Spinal cord (tissue), 10 donors: ENCODE results near the gene COQ4. TPM values are rescaled to one million over a fixed set of nuclear protein-coding genes. Genes with fewer than 3 reads are reported as not detected.

ENCODE experiments used
- DNase-seq, 6 donors: peaks; one replicate each; pipeline versions ENCODE4 v3.0.0 to v3.0.0-alpha.2; 2013 to 2015; ENCODE audit warnings: low spot score in 6 of 6, low read depth in 4 of 6
- H3K27ac ChIP-seq: one replicate; pipeline ENCODE4 v1.5.1; 2013; ENCODE audit warnings: low read depth, low read length, control low read depth
- H3K27me3 ChIP-seq: one replicate; pipeline ENCODE4 v1.6.1; 2013; ENCODE audit warnings: low read length; ENCODE audit not compliant: control insufficient read depth, insufficient read depth
- H3K36me3 ChIP-seq: one replicate; pipeline ENCODE4 v1.6.1; 2013; ENCODE audit warnings: low read length; ENCODE audit not compliant: control insufficient read depth, insufficient read depth
- H3K4me1 ChIP-seq: one replicate; pipeline ENCODE4 v1.6.1; 2013; ENCODE audit warnings: low read length; ENCODE audit not compliant: control insufficient read depth, insufficient read depth
- H3K4me3 ChIP-seq: one replicate; pipeline ENCODE4 v1.5.1; 2013; ENCODE audit warnings: low read depth, low read length, control low read depth
- H3K9me3 ChIP-seq: one replicate; pipeline ENCODE4 v1.6.1; 2013; ENCODE audit warnings: low read length; ENCODE audit not compliant: control insufficient read depth, insufficient read depth
- WGBS: methylation state at CpG from one replicate; pipeline ENCODE4 v1.1.5; 2013; ENCODE audit warnings: missing lambda C conversion rate; ENCODE audit not compliant: insufficient coverage; 5-methylcytosine and 5-hydroxymethylcytosine counted together
- polyA plus RNA-seq, 2 donors: library from polyadenylated mRNA; unstranded; fragments of 120-200 nt; gene quantifications; one replicate each; pipeline ENCODE4 v1.2.1, GENCODE V29; 2013; ENCODE audit not compliant: insufficient read length in 2 of 2
- total RNA-seq, 2 donors: library from RNA; depleted of rRNA in 1 of 2; stranded (reverse); fragments of 120-200 nt in 1 of 2; fragments of >200 nt in 1 of 2; gene quantifications; one replicate each; pipeline versions ENCODE4 v1.2.3 to v1.2.4, GENCODE V29; 2013 to 2014
- donor health status: healthy.

COQ4 gene
- total and polyA plus RNA-seq, 4 donors, result 20.6 to 94.9 (median 66.7) TPM

GRCh38 chr9:128358090-128358489 is 35.5 kb downstream of the COQ4 start:
- H3K36me3 ChIP-seq, result peaks cover 79% of the 10 kb centered on the region
- H3K4me3 ChIP-seq, result no peak overlapping the region
- 75% methylated on average over 4 of the region's 8 CpGs for WGBS
- H3K27me3 ChIP-seq, result no peaks in the 10 kb centered on the region
- no peak for DNase-seq
- H3K9me3 ChIP-seq, result no peaks in the 10 kb centered on the region
- H3K27ac ChIP-seq, result no peak overlapping the region
- H3K4me1 ChIP-seq, result peaks cover 14% of the 10 kb centered on the region

GRCh38 chr9:128358861-128359260 is 36.2 kb downstream of the COQ4 start:
- Histone ChIP-seq H3K27ac (no peak overlapping the region), H3K4me3 (no peak overlapping the region), H3K9me3 (no peaks in the 10 kb centered on the region), H3K36me3 (peaks cover 71% of the 10 kb centered on the region), H3K27me3 (no peaks in the 10 kb centered on the region), H3K4me1 (peaks cover 14% of the 10 kb centered on the region)
- 100% methylated on average over 2 of the region's 4 CpGs for WGBS
- DNase-seq, result no peak

GRCh38 chr9:128360826-128361225 is 38.2 kb downstream of the COQ4 start:
- no peak overlapping the region for H3K4me3 ChIP-seq
- WGBS, result no CpG with 5 or more reads among the region's 2 CpGs
- H3K36me3 ChIP-seq, result peaks cover 53% of the 10 kb centered on the region
- peaks cover 34% of the 10 kb centered on the region for H3K4me1 ChIP-seq
- H3K9me3 ChIP-seq, result no peaks in the 10 kb centered on the region
- no peaks in the 10 kb centered on the region for H3K27me3 ChIP-seq
- DNase-seq, result no peak
- no peak overlapping the region for H3K27ac ChIP-seq

GRCh38 chr9:128361296-128361985 is 38.8 kb downstream of the COQ4 start:
- WGBS, result 51% methylated on average over 12 of the region's 14 CpGs
- Histone ChIP-seq H3K4me3 (peak overlapping the region; percentile 51), H3K27me3 (no peaks in the 10 kb centered on the region), H3K27ac (peak overlapping the region; percentile 79), H3K9me3 (no peaks in the 10 kb centered on the region), H3K36me3 (peaks cover 47% of the 10 kb centered on the region), H3K4me1 (peaks cover 34% of the 10 kb centered on the region)
- DNase-seq, result no peak

GRCh38 chr9:128361986-128362646 is 39.5 kb downstream of the COQ4 start:
- H3K27me3 ChIP-seq, result no peaks in the 10 kb centered on the region
- no peaks in the 10 kb centered on the region for H3K9me3 ChIP-seq
- H3K4me3 ChIP-seq, result peak overlapping the region; percentile 51
- H3K36me3 ChIP-seq, result peaks cover 42% of the 10 kb centered on the region
- peak overlapping the region; percentile 79 for H3K27ac ChIP-seq
- H3K4me1 ChIP-seq, result peaks cover 34% of the 10 kb centered on the region
- WGBS, result under 1% methylated on average over 16 of the region's 20 CpGs
- peak in 3 of 6 donors; percentile 81 to 96 (median 96) for DNase-seq

- Histone ChIP-seq H3K4me1 (peaks cover 34% of the 10 kb centered on the region), H3K27me3 (no peaks in the 10 kb centered on the region), H3K36me3 (peaks cover 36% of the 10 kb centered on the region), H3K27ac (no peak overlapping the region), H3K4me3 (no peak overlapping the region), H3K9me3 (no peaks in the 10 kb centered on the region)
- 100% methylated on average over 1 of the region's 3 CpGs for WGBS
- DNase-seq, result no peak
These were observed 40.1 kb downstream of the COQ4 start for GRCh38 chr9:128362774-128363173.

GRCh38 chr9:128365525-128365924 is 42.9 kb downstream of the COQ4 start:
- Histone ChIP-seq H3K36me3 (peaks cover 12% of the 10 kb centered on the region), H3K9me3 (no peaks in the 10 kb centered on the region), H3K4me3 (no peak overlapping the region), H3K27me3 (no peaks in the 10 kb centered on the region), H3K27ac (peak overlapping the region; percentile 68), H3K4me1 (peaks cover 40% of the 10 kb centered on the region)
- 63% methylated on average over 3 of the region's 4 CpGs for WGBS
- DNase-seq, result no peak

GRCh38 chr9:128369024-128369706 is 46.5 kb downstream of the COQ4 start:
- peaks cover 39% of the 10 kb centered on the region for H3K4me1 ChIP-seq
- no peak for DNase-seq
- WGBS, result 99% methylated on average over 7 of the region's 9 CpGs

GRCh38 chr9:128370367-128370751 is 47.7 kb downstream of the COQ4 start:
- H3K4me1 ChIP-seq, result peaks cover 36% of the 10 kb centered on the region
- no peaks in the 10 kb centered on the region for H3K9me3 ChIP-seq
- DNase-seq, result no peak
- peak overlapping the region; percentile 96 for H3K27ac ChIP-seq
- peak overlapping the region; percentile 98 for H3K4me3 ChIP-seq
- H3K27me3 ChIP-seq, result no peaks in the 10 kb centered on the region
- H3K36me3 ChIP-seq, result peaks cover 8% of the 10 kb centered on the region

More at GRCh38 chr9:128369024-128369706, 46.5 kb downstream of the COQ4 start:
- no peaks in the 10 kb centered on the region for H3K27me3 ChIP-seq
- no peak overlapping the region for H3K27ac ChIP-seq
- no peak overlapping the region for H3K4me3 ChIP-seq
- H3K9me3 ChIP-seq, result no peaks in the 10 kb centered on the region
- H3K36me3 ChIP-seq, result peaks cover 3% of the 10 kb centered on the region
